HAP-1 (cell line): Measurements from ENCODE around the gene PITPNM3.
A peak's percentile ranks its signal among the peaks of the same experiment; 100 is the strongest.

Experiments
- DNase-seq, 2 experiments: peaks; one replicate each; pipeline ENCODE4 v3.0.0-alpha.2; 2016 to 2020; ENCODE audit warnings: low spot score in 2 of 2
- H3K27me3 ChIP-seq: fragments of 250-450 bp; sonication (Bioruptor Pico); 2 replicates; pipeline ENCODE4 v1.5.1; 2020; ENCODE audit warnings: low read depth, mild to moderate bottlenecking, moderate library complexity
- H3K36me3 ChIP-seq: fragments of 250-450 bp; sonication (Bioruptor Pico); replicated peaks from 2 replicates; pipeline ENCODE4 v1.5.1; 2020; ENCODE audit warnings: mild to moderate bottlenecking
- H3K4me1 ChIP-seq: fragments of 250-450 bp; sonication (Bioruptor Pico); 2 replicates; pipeline ENCODE4 v1.5.1; 2020; ENCODE audit warnings: mild to moderate bottlenecking
- H3K4me3 ChIP-seq: fragments of 250-450 bp; sonication (Bioruptor Pico); 2 replicates; pipeline ENCODE4 v1.5.1; 2020; ENCODE audit warnings: mild to moderate bottlenecking, moderate library complexity
- H3K9me3 ChIP-seq: fragments of 250-450 bp; sonication (Bioruptor Pico); 2 replicates; pipeline ENCODE4 v1.5.1; 2020; ENCODE audit warnings: mild to moderate bottlenecking, moderate library complexity
- in situ Hi-C: fragments of 300-500 bp; cut with MboI; formaldehyde crosslinking; loops from 3 replicates; pipeline ENCODE4 v1.14.3; 2020; ENCODE audit warnings: low sequenced_read_pairs, inconsistent platforms, mixed read lengths

Gene PITPNM3

DNA sequence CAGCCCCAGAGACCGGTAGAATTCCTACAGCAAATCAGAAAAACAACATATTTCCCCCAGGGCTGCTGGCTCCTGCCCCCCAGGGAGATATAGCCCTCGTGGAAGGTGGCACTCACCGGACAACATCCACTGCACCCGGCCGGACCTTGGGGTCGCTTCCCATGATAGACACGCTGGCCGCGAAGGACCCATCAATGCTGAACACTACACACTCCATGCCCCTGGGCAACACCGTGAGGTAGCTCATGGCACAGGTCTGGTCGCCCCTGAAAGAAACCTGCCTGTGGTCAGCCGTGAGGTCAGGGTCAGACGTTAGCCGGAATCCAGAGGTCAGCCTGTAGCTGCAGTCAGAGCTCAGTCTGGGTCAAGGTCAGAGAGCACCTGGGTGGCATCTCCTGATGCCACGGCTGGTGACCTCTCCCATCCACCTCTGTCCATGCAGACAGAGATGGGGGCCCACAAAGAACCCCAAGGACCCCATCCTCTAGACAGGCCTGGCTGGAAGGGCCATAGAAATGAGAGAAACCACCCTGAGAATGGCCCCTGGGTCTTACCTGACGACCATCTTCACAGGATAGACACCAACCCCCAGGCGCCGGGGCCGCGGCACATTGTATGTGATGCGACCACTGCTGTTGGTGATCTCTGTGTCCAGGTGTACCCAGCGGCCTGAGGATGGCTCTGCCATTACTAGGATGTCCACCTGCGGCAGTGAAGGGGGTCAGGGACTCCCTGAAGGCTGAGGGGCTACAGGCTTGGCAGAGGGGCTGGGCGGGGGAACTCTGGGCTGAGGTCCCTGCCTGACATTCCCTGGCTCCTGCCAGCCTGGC, 92.5 kb downstream of the PITPNM3 start:
- 0 out of 2 replicates have a peak, but pooled peaks cover 4% of the 10 kb centered on the region for H3K4me1 ChIP-seq
- no peak for DNase-seq
- no peak overlapping the region for H3K4me3 ChIP-seq
- in situ Hi-C loops = loop anchor here (25.0 kb wide), 1 partner anchor 1477 kb away; the partner anchor contains the start of genes CAMTA2, INCA1 and KIF1C
- no peaks in the 10 kb centered on the region for H3K9me3 ChIP-seq
- H3K27me3 ChIP-seq = no peaks in the 10 kb centered on the region
- H3K36me3 ChIP-seq = no peaks in the 10 kb centered on the region

DNA sequence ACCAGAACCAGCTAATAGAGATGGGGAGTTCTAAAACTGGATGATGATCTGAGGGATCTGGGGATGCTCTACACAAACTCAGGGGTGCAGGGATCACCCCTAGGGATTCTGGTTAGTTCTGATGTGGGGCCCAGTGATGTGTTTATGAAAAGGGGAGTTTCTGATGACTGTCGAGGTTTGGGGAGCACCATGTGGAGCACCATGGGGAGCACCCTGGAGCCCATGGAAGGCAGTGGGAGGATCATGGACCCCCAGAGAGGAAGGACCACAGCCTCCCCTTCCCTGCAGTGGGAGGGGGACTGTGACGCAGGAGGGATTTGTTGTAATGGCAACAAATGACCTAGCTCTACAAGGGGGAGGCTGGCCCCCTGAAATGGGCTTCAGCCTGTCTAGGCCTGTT, 93.7 kb downstream of the PITPNM3 start:
- no peaks in the 10 kb centered on the region for H3K27me3 ChIP-seq
- H3K4me1 ChIP-seq = 0 out of 2 replicates have a peak, but pooled peaks cover 4% of the 10 kb centered on the region
- H3K36me3 ChIP-seq = no peaks in the 10 kb centered on the region
- in situ Hi-C loops = loop anchor here (25.0 kb wide), 1 partner anchor 1475 kb away; the partner anchor contains the start of genes CAMTA2, INCA1 and KIF1C
- H3K4me3 ChIP-seq = no peak overlapping the region
- DNase-seq = no peak
- H3K9me3 ChIP-seq = no peaks in the 10 kb centered on the region

DNA sequence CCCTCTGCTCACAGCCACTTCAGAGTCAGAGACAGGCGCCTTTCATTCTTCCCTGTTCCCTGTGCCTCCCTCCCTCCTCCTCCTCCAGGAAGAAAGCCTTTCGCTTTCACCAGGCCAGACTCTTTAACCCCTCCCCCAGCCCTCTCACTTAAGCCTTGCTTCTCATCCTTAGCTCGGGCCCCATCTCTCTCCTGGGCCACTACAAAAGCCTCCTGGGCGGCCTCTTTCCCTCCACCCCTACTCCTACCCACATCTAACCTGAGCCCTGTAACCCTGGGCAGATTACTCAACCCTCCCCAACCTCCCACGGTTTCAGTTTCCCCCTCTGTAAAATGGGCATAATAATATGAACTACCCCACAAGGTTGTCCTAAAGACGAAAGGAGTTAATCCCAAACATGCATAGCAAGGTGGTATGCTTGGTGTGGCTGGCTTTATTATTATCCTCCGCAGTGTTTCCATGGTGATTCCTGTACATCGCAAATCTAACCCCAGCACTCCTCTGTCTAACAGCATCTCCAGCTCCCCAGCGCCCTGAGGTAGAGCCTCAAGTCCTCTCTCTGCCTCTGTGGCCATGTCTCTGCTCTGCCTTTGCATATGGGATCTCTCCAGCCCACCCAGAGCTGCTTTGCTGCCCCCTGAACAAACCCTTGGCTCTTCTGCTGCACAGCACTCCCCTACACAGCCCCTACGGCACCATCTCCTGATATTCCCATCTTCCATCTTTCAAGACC, 94.4 kb downstream of the PITPNM3 start:
- Histone ChIP-seq H3K27me3 (no peaks in the 10 kb centered on the region), H3K4me3 (no peak overlapping the region), H3K9me3 (no peaks in the 10 kb centered on the region), H3K36me3 (no peaks in the 10 kb centered on the region), H3K4me1 (0 out of 2 replicates have a peak, but pooled peaks cover 4% of the 10 kb centered on the region)
- no peak for DNase-seq
- in situ Hi-C loops = loop anchor here (25.0 kb wide), 1 partner anchor 1475 kb away; the partner anchor contains the start of genes CAMTA2, INCA1 and KIF1C

DNA sequence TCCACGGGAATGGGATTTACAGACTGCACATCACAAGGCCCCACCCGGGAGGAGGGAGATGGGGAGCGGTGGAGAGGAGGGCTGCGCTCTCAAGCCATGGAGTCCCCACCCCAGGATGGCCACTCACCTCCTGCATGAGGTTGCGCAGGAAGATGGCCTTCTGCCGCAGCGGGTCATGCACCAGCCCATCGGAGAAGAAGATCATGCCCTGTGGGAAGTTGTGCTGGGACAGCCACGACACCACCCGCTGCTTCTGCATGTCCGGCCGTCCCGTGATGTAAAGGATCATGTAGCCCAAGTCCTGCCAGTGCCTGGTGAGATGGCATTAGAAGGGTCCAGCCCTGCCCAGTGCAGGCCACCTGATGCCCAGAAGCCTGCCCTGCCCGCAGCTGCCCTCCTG, 95.1 kb downstream of the PITPNM3 start:
- 0 out of 2 replicates have a peak, but pooled peaks cover 4% of the 10 kb centered on the region for H3K4me1 ChIP-seq
- H3K27me3 ChIP-seq = no peaks in the 10 kb centered on the region
- H3K9me3 ChIP-seq = no peaks in the 10 kb centered on the region
- H3K36me3 ChIP-seq = no peaks in the 10 kb centered on the region
- no peak for DNase-seq
- H3K4me3 ChIP-seq = no peak overlapping the region
- in situ Hi-C loops = loop anchor here (25.0 kb wide), 1 partner anchor 1474 kb away; the partner anchor contains the start of genes CAMTA2, INCA1 and KIF1C

DNA sequence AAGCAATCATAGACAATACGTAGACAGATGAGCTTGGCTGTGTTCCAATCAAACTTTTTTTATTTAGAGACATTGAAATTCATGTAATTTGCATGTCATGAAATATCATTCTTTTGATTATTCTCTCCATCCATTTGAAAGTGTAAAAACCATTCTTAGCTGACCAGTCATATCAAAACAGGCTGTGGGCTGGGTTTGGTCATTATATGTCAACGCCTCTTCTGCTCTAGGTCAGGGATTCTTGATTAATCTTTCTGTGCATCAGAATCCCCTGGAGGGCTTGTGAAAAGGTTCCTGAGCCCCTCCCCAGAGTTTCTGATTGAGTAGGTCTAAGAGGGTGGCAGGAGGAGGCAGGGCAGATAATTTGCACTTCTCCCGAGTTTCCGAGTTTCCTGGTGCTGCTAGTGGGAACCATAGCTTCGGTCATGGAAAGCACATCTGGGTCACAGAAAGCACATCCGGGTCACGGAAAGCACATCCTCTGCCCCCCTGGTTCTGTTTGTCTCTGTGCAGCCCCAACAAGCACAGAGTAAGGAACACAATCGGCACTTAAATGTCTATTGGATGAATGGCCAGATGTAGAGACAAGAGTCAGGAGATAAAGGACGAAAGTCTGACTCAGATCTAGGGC, 95.7 kb downstream of the PITPNM3 start:
- H3K36me3 ChIP-seq = no peaks in the 10 kb centered on the region
- in situ Hi-C loops = loop anchor here (25.0 kb wide), 1 partner anchor 1473 kb away; the partner anchor contains the start of genes CAMTA2, INCA1 and KIF1C
- DNase-seq = no peak
- H3K9me3 ChIP-seq = no peaks in the 10 kb centered on the region
- H3K27me3 ChIP-seq = no peaks in the 10 kb centered on the region
- H3K4me3 ChIP-seq = no peak overlapping the region
- H3K4me1 ChIP-seq = 0 out of 2 replicates have a peak, but pooled peaks cover 4% of the 10 kb centered on the region

DNA sequence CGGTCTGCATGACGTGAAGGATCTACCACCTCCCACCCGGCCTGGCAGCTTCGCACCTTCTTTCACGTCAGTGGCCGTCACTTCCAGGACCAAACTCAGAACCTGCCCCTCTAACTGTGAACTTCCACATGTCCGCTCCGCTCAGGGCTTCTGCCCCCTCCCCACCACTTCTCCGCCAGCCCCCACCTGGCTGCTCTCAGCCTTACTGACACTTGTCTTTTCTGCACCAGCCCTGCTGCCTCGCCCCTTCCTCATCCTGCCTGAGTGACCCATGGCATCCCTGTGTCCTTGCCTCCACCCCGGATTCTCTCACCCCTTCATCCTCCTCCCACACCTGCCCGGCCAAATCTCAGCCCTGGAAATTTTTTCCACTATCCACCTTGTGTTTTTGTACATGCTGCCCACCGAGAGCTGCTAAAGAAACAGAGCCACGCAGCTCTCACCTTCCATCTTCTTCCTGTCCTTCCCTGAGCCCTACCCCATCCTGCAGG, 97.8 kb downstream of the PITPNM3 start:
- H3K4me3 ChIP-seq = no peak overlapping the region
- DNase-seq = no peak
- H3K4me1 ChIP-seq = 0 out of 2 replicates have a peak, but pooled peaks cover 4% of the 10 kb centered on the region
- in situ Hi-C loops = loop anchor here (25.0 kb wide), 1 partner anchor 1471 kb away; the partner anchor contains the start of genes CAMTA2, INCA1 and KIF1C
- H3K9me3 ChIP-seq = no peaks in the 10 kb centered on the region
- no peaks in the 10 kb centered on the region for H3K36me3 ChIP-seq
- no peaks in the 10 kb centered on the region for H3K27me3 ChIP-seq

DNA sequence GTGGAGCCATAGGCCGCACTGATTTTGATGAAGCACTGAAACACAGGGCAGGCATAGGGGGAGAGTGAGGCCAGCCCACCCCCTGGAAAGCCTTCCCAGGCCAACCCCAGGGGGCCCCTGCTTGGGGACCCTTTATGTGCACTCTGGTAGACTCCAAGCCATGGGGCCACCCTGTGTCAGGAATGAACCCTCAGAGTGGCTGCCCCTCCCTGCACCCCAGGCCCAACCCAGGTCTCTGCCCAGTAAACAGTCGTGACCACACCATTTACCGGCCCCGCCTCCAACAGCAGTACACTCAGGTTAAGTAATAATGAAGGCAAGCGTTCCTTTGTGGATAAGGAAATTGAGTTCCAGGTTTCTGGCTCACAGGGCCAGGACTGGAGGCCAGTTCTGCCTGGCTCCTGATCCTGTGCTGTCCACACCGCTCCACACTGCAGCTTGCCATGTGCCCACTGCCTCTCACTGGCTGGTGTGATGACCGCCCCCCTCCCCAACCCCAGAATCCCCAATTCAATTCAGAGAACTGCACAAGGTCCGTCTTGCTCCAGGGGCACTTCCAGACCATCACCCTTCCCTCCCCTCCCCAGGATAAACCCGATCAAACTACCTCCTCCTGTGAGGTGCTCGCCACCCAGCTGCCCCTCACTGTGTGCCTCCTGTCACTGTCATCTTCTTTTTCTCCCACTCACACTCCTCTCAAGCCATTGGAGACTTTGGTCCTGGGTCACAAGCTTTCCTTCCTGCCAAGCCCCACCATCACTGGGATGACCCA, 98.5 kb downstream of the PITPNM3 start:
- H3K27me3 ChIP-seq = no peaks in the 10 kb centered on the region
- no peak for DNase-seq
- in situ Hi-C loops = loop anchor here (25.0 kb wide), 1 partner anchor 1471 kb away; the partner anchor contains the start of genes CAMTA2, INCA1 and KIF1C
- H3K4me1 ChIP-seq = 0 out of 2 replicates have a peak, but pooled peaks cover 4% of the 10 kb centered on the region
- no peaks in the 10 kb centered on the region for H3K36me3 ChIP-seq
- no peaks in the 10 kb centered on the region for H3K9me3 ChIP-seq
- no peak overlapping the region for H3K4me3 ChIP-seq

DNA sequence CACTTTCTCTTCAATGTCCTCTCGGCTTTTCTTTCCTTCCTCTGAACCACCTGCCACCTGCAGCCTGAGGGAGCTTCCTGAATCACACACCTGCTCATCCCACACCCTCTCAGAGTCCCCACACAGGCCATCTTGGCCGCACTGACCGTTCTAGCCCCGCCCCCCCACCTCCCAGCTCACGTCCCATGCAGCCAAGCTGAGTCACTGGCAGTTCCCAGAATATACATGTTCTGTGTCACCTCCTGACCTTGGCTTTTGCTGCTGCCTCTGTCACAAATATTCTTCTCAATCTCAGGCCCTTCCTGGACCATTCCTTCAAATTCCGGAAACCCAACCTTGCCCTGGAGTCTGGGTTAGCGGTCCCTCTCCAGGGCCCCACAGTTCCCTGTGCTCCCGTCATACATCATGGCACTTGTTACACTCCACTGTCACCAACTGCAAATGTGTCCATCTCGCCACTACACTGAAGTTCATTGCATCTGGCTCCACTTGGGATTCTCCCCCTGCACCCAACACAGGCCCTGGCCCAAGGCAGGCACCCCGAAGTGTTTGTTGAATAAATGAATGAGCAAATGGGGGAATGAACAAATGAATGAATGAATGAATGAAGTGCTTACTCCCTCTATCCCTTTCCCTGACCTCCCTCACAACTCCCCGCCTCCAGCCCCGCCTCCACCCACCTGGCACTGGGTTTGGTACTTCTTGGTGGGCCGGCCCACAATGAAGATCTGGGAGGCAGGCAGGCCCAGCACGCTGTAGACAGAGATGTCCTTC, 99.3 kb downstream of the PITPNM3 start:
- Histone ChIP-seq H3K9me3 (no peaks in the 10 kb centered on the region), H3K4me1 (0 out of 2 replicates have a peak, but pooled peaks cover 4% of the 10 kb centered on the region), H3K27me3 (no peaks in the 10 kb centered on the region), H3K36me3 (no peaks in the 10 kb centered on the region), H3K4me3 (no peak overlapping the region)
- no peak for DNase-seq
- in situ Hi-C loops = loop anchor here (25.0 kb wide), 1 partner anchor 1470 kb away; the partner anchor contains the start of genes CAMTA2, INCA1 and KIF1C

DNA sequence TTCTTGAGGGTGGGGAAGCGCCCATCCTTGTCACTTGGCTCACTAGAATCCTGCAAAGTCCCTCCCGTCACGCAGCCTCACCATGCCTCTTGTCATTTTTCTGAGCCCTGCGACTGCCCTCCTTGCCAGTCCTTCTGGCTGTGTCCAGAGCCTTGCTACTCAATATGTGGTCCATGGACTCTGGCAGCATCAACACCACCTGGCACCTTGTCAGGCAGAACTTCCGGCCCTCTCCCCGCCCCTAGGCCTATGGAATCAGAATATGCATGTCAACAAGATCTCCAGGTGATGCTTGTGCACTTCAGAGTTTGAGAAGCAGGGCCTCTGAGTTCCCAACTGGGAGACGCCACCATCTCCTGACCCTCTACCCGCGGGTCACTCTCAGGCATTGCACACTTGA, 100.0 kb downstream of the PITPNM3 start:
- peaks cover 6% of the 10 kb centered on the region for H3K4me1 ChIP-seq
- no peaks in the 10 kb centered on the region; the same call in 1 of the 2 replicates for H3K36me3 ChIP-seq
- no peaks in the 10 kb centered on the region for H3K27me3 ChIP-seq
- DNase-seq = no peak
- in situ Hi-C loops = loop anchor here (25.0 kb wide), 1 partner anchor 1469 kb away; the partner anchor contains the start of genes CAMTA2, INCA1 and KIF1C
- H3K4me3 ChIP-seq = no peak overlapping the region
- H3K9me3 ChIP-seq = no peaks in the 10 kb centered on the region

DNA sequence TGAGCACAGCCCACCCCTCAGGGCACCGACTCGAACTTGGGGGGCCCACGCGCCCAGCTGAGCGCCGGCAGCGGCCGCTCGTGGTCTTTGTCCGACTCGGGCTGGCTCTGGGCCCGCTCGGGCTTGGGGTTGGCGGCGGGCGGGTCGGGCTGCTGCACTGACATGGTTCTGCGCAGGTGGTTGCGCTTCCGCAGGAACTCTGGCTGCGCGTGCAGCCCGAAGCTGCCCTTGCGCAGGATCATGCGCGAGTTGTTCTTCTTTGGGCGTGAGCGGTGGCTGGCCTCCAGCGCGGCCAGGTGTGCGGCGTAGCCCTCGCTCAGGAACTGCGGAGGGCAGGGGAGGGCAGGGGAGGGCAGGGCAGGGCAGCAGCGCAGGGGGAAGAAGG, 101.0 kb downstream of the PITPNM3 start:
- in situ Hi-C loops = loop anchor here (25.0 kb wide), 1 partner anchor 1468 kb away; the partner anchor contains the start of genes CAMTA2, INCA1 and KIF1C
- H3K27me3 ChIP-seq = no peaks in the 10 kb centered on the region
- no peak overlapping the region for H3K4me3 ChIP-seq
- peak in 1 of 2 experiments; percentile 13 for DNase-seq
- H3K9me3 ChIP-seq = no peaks in the 10 kb centered on the region
- H3K4me1 ChIP-seq = peaks cover 12% of the 10 kb centered on the region
- H3K36me3 ChIP-seq = no peaks in the 10 kb centered on the region; the same call in 1 of the 2 replicates

DNA sequence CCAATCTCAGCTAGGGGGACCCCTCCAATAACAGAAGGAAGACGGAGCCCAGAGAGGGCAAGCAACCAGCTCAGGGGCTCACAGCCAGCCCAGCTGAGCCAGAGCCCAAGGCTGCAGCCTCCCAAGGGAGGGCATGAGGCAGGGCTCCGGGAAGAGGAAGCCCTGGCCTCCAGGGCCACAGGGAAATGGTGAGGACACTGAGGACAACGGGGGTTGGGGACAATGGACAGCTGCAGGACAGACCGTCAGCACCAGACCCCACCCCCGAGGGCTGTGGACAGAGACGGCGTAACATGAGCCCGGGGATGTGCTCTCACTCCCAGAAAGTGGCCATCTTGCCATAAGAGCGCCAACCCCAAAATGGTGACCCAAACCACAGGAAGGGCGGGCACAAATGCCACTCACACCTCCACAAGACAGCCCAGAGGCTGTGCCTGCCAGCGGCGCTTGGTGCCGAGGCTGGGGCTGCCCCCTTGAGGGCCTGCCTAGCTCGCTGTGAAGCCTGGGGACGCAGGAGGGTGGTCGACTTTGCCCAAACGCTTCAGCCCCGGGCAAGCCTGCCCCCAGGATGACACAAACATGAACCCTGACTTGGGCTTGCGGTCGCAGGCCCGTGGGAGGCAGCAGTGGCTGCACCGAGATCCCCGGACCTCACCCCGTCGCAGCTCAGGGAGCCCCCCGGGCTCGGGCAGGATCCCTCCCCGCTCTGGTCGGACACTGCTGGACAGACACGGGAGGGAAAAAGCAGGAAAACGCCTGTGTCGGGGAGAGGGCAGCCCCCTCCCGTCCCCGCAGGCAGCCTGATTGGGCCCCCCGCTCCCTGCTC, 101.6 kb downstream of the PITPNM3 start:
- Histone ChIP-seq H3K36me3 (peaks cover 3% of the 10 kb centered on the region), H3K9me3 (no peaks in the 10 kb centered on the region), H3K4me3 (no peak overlapping the region), H3K4me1 (peaks cover 13% of the 10 kb centered on the region), H3K27me3 (no peaks in the 10 kb centered on the region)
- in situ Hi-C loops = loop anchor here (25.0 kb wide), 1 partner anchor 1467 kb away; the partner anchor contains the start of genes CAMTA2, INCA1 and KIF1C
- no peak for DNase-seq
